ENCODE data around the gene RFX2.
"Not testable (repeated sequence)": the region's sequence is repeated elsewhere in the genome, so short reads cannot be mapped to it uniquely, and the experiment has no call there.

Gene RFX2

DNA sequence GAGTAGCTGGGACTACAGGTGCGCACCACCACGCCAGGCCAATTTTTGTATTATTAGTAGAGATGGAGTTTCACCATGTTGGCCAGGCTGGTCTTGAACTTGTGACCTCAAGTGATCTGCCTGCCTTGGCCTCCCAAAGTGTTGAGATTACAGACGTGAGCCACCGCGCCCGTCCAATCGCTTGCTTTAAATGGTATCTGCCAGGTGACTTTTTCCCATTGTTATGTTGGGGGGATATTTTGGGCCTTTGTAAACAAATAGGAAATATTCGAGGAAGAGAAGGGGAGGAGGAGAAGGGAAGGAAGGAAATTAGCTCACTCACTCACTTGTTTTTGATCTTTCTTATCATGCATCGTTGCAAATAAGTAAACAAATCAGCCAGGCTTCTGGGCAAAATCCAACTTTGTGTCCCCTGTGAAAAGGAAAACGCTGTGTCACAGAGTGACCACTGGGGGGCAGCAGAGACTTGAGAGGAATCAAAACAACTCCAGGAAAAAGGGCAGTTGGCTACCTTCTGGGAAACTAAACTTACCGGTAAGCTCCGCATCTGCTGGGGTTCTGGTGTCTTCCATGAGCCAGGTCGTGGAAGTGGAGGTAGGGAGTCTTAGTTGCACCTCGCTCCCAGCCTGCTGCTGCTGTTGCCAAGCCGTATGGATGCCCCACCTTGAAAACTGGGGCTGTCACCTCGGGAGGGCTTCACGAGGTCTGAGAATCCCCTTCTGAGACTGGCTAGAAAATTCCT is 123.1 kb downstream of the RFX2 start:
- DNase-seq: peak; percentile 82 to 83
- Histone ChIP-seq H3K9me3 (no peaks in the 10 kb centered on the region), H3K27ac (peak overlapping the region in 1 of 2 donors; percentile 38), H3K36me3 (peaks cover 0 to 11% (median 7%) of the 10 kb centered on the region in 3 donors), H3K27me3 (no peaks in the 10 kb centered on the region), H3K4me1 (peaks cover 0 to 28% (median 10%) of the 10 kb centered on the region in 4 donors), H3K4me3 (peak overlapping the region; percentile 42 to 48)
- peak; percentile 83 to 95 for TF ChIP-seq CTCF (IDR thresholded peaks at IDR 0.05)
- intact Hi-C loops (cut with DNase I; ENCODE audit: low total_unique reads): loop anchor here (10.0 kb wide), 1 partner anchor 128 kb away; the partner anchor contains the start of gene RFX2

DNA sequence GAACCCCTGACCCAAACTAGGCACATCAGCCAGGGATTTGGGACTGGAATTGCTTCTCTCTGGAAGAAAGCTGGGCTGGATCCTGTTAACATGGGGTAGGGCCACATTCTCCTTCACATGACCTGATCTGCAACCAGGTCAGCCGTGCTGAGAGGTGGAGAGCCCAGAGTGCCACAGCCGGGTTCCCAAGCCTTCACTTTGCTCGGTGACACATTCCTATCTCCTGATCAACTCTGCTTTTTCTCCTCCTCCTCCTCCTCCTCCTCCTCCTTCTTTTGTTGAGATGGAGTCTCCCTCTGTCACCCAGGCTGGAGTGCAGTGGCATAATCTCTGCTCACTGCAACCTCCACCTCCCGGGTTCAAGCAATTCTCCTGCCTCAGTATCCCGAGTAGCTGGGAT is 124.5 kb downstream of the RFX2 start:
- not testable (repeated sequence) for H3K9me3 ChIP-seq, DNase-seq, H3K27me3 ChIP-seq, H3K4me3 ChIP-seq, H3K36me3 ChIP-seq
- H3K4me1 ChIP-seq: peaks cover 0 to 28% (median 10%) of the 10 kb centered on the region in 4 donors
- peak overlapping the region; percentile 64 to 66 for H3K27ac ChIP-seq
- intact Hi-C loops (cut with DNase I; ENCODE audit: low total_unique reads): loop anchor here (10.0 kb wide), 1 partner anchor 129 kb away; the partner anchor contains the start of gene RFX2

DNA sequence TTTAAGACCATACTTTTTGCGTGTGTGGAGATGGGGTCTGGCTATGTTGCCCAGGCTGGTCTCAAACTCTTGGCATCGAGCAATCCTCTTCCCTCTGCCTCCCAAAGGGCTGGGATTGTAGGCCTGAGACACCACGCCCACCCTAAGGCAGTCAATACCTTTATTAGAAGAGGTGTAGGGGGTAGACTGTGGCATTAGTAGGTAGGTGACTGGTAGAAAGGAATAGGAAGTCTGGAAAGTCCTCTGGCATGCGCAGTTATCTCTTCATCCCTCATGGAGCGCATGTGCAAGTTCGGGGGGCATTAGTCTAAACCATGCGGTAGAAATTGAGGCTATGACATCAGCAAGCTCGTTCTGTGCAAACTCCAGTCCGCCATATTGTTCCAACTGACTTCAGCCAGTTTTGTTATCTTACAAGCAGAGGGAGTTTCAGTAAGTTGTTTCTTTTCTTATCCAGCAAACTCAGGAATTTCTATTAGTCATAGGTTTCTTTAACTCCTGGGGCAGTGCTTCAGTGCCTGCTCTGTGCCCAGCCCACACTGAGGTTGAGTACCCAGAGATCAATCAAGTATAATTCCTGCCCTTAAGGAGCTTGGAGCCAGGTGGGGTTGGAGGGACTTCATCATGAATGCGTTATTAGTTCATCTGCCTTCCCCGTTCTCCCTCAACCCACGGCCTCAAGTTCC is 125.1 kb downstream of the RFX2 start:
- H3K9me3 ChIP-seq: no peaks in the 10 kb centered on the region
- TF ChIP-seq CTCF (IDR thresholded peaks at IDR 0.05): no peak
- peaks cover 0 to 30% (median 10%) of the 10 kb centered on the region in 4 donors for H3K4me1 ChIP-seq
- intact Hi-C loops (cut with DNase I; ENCODE audit: low total_unique reads): loop anchor here (10.0 kb wide), 1 partner anchor 130 kb away; the partner anchor contains the start of gene RFX2
- peak overlapping the region; percentile 64 to 66 for H3K27ac ChIP-seq
- no peak overlapping the region for H3K4me3 ChIP-seq
- DNase-seq: no peak
- no peaks in the 10 kb centered on the region for H3K36me3 ChIP-seq
- H3K27me3 ChIP-seq: no peaks in the 10 kb centered on the region

DNA sequence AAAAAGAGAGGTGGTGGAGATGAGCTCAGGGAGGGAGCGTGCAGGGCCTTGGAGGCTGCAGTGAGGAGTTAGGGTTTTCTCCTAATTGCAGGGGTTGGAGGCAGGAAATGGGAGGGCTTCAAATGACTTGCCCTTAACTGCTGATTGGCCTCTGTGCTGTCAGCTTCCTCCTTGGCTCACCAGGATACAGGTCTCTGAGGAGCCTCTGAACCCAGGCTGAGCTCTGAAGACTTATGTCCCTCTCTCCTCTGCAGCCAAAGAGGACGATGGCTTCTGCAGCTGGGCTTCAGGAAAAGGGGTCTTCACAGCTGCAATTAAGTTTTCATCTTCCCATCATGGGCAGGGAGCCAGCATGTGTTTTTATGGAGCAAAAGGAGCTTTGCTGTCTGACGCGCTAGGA is 125.7 kb downstream of the RFX2 start:
- Histone ChIP-seq H3K4me1 (peaks cover 0 to 37% (median 12%) of the 10 kb centered on the region in 4 donors), H3K27me3 (no peaks in the 10 kb centered on the region), H3K36me3 (no peaks in the 10 kb centered on the region), H3K9me3 (no peaks in the 10 kb centered on the region), H3K4me3 (no peak overlapping the region), H3K27ac (peak overlapping the region; percentile 64 to 66)
- TF ChIP-seq CTCF (IDR thresholded peaks at IDR 0.05): no peak
- intact Hi-C loops (cut with DNase I; ENCODE audit: low total_unique reads): loop anchor here (10.0 kb wide), 1 partner anchor 130 kb away; the partner anchor contains the start of gene RFX2
- no peak for DNase-seq

DNA sequence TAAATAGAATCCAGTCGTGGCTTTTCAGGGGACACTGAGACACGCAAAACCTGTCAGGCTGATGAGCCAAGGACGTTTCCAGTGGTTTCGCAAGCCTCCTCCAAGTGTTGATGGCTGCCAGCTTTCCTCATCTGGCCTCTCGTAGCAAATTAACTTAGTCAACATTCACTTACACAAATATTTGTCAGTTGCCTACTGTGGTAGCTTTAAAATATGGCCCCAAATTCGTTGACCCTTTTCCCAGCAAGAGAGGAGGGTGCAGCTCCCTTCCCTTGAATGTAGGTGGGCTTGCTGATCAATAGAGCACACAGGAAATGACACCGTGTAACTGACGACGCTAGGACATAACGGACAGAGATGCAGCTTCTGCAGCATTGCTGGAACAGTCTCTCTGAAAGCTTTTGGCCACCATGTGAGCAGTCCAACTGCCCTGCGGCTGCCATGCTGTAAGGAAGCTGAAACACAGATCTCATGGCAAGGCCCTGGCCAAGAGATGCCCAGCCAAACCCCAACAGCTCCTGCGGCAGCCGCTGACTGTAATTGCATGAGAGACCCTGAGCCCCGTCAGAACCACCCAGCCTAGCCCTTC is 126.8 kb downstream of the RFX2 start:
- Histone ChIP-seq H3K27me3 (no peaks in the 10 kb centered on the region), H3K4me1 (peaks cover 6 to 48% (median 23%) of the 10 kb centered on the region in 4 donors), H3K36me3 (no peaks in the 10 kb centered on the region), H3K9me3 (no peaks in the 10 kb centered on the region), H3K27ac (no peak overlapping the region), H3K4me3 (no peak overlapping the region)
- no peak for TF ChIP-seq CTCF (IDR thresholded peaks at IDR 0.05)
- intact Hi-C loops (cut with DNase I; ENCODE audit: low total_unique reads): loop anchor here (10.0 kb wide), 1 partner anchor 131 kb away; the partner anchor contains the start of gene RFX2
- no peak for DNase-seq

Data from tibial artery (tissue), 4 donors.